Fibroblast of skin of right biceps (primary cell): ENCODE data around the gene SESN3.
A peak's percentile ranks its signal among the peaks of the same experiment; 100 is the strongest.
"Not testable (repeated sequence)": the region's sequence is repeated elsewhere in the genome, so short reads cannot be mapped to it uniquely, and the experiment has no call there.

Experiments used
- DNase-seq: peaks from one replicate; pipeline ENCODE4 v3.0.0-alpha.2; 2013

The SESN3 gene

DNA sequence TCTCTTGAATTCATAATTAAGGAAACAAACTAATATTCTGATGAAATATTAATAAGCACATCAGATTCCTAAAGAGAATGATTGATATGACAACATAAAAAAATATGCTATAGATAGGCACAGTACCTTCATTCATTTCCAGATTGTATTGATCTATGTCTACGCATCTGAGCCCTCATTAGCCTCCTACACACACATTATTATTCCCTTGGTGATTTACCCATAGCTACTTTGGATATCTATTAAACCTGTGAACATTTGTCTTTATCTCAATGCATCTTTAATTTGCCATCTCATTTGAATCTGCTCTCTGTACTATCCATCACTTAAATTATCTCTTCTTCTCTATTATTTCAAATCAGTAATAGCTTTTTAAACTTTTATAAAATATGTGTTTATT is 18.4 kb downstream of the SESN3 start:
- DNase-seq, result no peak

DNA sequence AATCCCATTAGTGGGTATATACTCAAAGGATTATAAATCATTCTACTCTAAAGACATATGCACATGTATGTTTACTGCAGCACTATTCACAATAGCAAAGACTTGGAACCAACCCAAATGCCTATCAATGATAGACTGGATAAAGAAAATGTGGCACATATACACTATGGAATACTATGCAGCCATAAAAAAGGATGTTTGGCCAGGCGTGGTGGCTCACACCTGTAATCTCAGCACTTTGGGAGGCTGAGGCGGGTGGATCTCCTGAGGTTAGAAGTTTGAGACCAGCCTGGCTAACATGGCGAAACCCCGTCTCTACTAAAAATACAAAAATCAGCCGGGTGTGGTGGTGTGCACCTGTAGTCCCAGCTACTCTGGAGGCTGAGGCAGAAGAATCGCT is 21.5 kb downstream of the SESN3 start:
- DNase-seq, result not testable (repeated sequence)

- no peak for DNase-seq
Observed at GRCh38 chr11:95200781-95201457, 30.1 kb downstream of the SESN3 start.

- no peak for DNase-seq
Observed at GRCh38 chr11:95195831-95196230, 35.2 kb downstream of the SESN3 start.

- DNase-seq, result no peak
Observed at GRCh38 chr11:95193541-95193940, 37.5 kb downstream of the SESN3 start.

- DNase-seq, result no peak
Observed at GRCh38 chr11:95192717-95193116, 38.3 kb downstream of the SESN3 start.

GRCh38 chr11:95187723-95188122 is 43.3 kb downstream of the SESN3 start:
- no peak for DNase-seq

DNA sequence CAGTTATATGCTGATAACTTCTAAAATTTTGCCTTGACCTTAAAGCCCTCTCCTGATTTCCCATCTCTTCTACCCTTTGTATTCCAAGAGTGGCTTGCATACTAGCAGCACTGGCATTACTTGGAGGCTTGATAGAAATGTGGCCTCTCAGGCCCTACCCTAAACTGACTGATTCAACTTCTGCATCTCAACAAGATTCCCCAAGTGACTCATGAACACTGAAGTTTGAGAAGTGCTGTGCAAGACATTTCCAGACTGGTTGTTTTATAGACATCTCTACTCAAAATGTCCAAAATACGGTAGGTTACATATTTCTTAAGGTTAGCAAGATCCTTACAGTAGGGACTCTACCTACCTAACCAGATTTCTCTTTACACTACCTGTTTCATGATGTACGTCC is 48.6 kb downstream of the SESN3 start:
- no peak for DNase-seq

DNA sequence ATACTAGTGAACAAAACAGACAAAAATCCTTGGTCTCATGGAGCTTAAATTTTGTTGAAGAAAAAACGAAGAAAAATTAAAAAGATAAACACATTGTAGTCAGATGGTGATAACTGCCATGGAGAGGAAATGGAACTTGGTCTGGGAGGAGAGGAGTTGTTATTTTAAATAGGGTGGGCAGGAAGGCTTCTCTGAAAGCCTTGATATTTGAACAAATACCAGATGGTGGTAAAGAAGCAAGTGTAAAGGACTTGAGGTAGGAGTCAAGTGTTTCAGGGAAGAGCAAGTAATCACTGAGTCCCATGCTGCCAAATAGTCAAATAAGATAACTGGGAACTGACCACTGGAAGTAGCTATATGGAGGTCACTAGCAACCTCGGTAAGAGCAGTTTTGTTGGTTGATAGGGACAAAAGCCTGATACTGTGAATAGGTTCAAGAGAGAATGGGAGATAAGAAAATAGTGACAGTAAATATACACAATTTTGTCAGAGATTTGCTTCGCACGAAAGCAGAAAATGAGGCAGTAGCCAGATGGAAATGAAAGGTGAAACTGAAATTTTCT is 55.1 kb downstream of the SESN3 start:
- no peak for DNase-seq

DNA sequence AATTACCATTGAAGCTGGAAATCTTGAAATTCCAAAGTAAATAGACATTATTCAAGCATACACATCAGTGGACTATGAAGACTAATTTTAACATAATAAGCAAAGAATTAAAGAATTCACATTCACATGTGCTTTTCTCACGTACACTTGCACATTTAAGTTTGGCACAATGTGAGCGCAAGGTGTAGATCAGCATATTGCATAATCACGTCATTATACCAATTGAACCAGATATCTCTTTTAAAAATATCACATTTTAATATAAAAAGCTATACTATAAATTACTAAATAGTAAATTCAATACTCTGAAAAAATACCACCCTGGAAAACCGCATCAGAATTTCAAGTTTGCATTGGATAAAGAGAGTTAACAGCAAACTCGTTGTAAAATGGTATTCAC is 60.7 kb downstream of the SESN3 start:
- DNase-seq, result no peak

- no peak for DNase-seq
Observed at GRCh38 chr11:95166781-95167180, 64.2 kb downstream of the SESN3 start.

- DNase-seq, result no peak
Observed at GRCh38 chr11:95165638-95166037, 65.4 kb downstream of the SESN3 start.

DNA sequence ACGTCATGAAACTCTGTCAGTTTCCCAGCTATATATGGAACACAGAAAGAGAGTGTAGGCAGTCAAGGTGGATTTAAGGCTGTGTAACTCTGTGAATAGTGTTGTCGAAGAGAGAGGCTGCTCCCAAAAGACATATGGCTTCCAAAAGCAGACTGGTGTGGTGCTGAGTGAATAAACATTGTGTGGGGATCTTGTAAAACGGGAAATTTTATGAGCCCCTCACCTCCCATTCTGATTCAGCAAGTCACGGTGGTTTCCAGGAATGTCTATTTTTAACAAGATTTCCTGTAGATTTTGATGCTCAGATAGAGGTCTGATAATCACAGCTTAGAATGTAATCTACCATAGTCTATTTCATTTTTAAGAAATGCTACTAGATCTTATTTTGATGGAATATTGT is 67.9 kb downstream of the SESN3 start:
- DNase-seq, result no peak

GRCh38 chr11:95161248-95161647 is 69.8 kb downstream of the SESN3 start:
- DNase-seq, result no peak

- DNase-seq, result no peak
Observed at GRCh38 chr11:95157824-95158223, 73.2 kb downstream of the SESN3 start.

DNA sequence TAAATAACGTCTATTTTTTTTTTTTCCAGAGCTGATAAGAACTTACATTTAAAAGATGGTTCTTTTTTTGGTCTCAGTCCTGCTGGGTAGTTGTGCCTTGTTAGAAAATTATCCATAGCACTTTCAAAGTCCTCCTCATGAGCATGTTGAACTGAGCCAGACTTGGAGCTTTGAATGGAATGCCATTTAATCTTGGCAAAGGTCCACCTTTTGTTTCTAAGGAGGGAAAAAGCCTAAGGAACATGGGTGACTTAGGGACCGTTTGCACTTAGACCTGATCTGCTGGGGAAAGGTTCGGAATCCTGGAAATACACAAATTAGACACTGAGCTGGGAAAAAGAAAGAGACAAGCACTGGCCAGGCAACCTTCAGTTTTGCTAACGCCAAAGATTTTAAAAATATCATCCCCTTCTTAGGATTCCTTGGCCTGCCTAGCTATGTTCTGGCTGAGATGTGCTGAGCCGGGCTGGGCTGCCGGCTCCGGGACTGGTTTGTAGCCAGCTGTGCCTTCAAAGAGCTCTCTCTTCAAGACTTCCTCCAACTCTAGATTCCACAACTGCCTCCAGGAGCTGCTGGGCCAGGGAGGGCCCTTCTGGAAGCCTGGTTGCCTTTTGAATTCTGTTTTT is 74.0 kb downstream of the SESN3 start:
- DNase-seq, result no peak

DNA sequence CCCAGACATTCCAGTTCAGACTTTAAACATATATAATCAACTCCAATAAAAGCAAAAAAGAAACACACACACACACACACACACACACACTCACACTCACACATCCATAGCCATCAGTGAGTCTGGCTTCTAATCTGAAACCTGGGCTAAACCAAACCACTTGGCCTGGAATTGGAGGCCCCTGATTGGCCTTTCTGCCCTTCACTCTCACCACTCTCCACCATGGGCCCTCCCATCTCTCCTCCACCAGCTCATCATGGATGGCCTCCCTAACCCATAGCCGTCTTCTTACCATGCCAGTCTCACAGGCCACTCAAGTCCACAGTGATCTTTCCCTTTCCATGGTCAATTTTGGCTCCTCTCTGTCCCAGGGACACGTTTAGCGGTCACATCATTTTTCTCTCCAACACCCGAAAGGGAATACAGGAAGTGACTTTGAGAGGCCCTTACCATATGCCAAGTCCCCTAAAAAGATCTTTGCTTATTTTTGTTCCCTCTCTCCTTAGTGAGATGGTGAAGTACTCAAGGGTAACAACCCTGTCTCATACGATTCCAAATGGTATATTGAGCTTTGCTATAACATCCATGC is 74.8 kb downstream of the SESN3 start:
- no peak for DNase-seq

- DNase-seq, result no peak
Observed at GRCh38 chr11:95155385-95155784, 75.6 kb downstream of the SESN3 start.

DNA sequence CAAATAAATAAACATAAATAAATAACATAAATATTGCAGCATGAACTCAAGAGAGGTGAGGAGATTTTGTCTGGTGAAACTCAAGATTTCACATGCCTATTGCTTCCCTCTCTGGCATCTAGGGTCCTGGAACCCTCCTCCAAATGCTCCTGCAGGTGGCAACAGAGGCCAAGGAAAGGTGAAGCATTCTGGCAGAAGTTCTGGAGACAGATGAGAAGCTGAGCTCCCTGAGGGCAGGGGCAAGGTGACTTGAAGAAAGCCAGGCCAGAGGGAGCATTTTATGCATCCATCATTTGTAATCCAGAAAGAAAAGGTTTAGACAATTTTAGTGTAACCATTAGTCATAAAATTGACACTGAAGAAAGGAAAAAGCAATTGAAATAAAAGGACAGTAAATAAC is 76.5 kb downstream of the SESN3 start:
- peak; percentile 70 for DNase-seq

DNA sequence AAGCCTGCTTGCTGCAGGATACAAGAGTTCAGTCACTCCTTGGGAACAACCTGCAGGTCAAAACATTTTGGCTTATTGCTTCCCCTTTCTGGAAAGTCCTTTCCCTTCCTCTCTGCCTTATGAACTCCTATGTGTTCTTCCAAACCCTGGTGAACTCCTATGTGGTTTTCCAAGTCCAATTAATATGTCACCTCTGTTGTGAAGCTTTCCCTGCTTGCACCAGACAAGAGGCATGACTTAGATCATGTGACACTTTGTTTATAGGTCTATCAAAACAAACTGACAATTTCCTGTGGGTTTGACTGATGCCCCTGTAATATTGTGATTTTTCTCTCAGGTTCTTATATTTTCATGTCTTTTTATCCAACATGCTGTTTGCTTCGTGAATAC is 77.2 kb downstream of the SESN3 start:
- DNase-seq, result no peak

DNA sequence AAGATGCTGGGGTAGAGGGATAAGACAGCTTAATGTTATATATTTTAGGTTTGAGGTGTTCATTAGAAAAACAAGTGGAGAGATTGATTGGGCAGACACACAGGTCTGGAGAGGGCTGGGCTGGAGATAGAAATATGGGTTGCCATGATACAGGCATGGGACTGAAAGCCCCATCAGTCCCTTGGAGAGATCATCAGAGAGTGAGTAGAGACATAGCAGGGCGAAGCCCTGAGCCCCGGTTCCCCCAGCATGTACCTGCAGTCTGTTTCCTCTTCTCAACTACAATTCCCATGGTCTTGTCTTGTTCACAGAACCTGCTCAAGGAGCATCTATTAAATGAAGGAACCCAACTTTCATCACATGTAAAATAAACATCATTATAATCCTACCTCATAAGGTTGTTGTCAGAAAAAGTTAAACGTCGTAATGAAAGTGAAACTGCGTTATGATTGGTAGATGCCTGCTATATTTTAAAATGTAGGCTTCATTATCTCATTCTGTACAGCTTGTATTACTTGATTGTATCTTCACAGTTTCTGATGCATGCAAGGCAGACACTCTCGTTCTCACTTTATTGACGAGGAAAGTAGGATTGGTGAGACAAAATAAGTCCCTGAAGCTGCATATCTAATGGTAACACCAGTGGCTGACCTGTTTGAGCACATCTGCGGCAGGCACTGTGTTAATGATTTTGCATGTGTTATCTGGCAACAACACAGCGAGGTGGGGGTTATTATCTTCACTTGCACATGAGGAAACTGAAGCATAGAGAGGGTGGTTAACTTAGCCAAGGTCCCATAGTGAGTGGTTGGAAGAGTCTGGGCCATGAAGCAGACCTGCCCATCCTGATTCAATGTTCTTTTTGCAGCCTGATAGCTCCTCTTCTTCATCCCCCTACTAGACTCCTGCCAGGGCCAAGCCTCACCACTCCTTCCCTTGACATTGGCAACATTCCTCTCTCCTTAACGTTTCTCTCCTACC is 77.8 kb downstream of the SESN3 start:
- DNase-seq, result no peak

- DNase-seq, result peak; percentile 90
Observed at GRCh38 chr11:95150956-95151684, 79.9 kb downstream of the SESN3 start.
